ENCODE measurements around the gene NTNG1. TPM values are rescaled to one million over a fixed set of nuclear protein-coding genes. Genes with fewer than 3 reads are reported as not detected.

NTNG1 gene
- total and polyA plus RNA-seq, 12 donors: 0.13 to 4.6 (median 2.8) TPM; not detected in 2

- no peak for TF ChIP-seq POLR2A (IDR thresholded peaks at IDR 0.05)
- no peak for TF ChIP-seq CTCF (IDR thresholded peaks at IDR 0.05)
- no peaks in the 10 kb centered on the region for H3K36me3 ChIP-seq (replicated peaks in 1 of 2)
- H3K4me3 ChIP-seq: no peak overlapping the region
- no peaks in the 10 kb centered on the region for H3K4me1 ChIP-seq (replicated peaks in 1 of 2)
- no peaks in the 10 kb centered on the region for H3K27me3 ChIP-seq
- H3K9me3 ChIP-seq (replicated peaks in 1 of 3): no peaks in the 10 kb centered on the region
- no peak overlapping the region for H3K27ac ChIP-seq
- DNase-seq: no peak
- intact Hi-C loops (cut with DNase I): no loop called here
- 50 to 60% (median 59%) methylated on average over 3 of the region's 3 CpGs for WGBS, 4 donors
Observed at GRCh38 chr1:107339775-107340174, 198.9 kb downstream of the NTNG1 start.

- no peaks in the 10 kb centered on the region for H3K36me3 ChIP-seq (replicated peaks in 1 of 2)
- H3K9me3 ChIP-seq (replicated peaks in 1 of 3): no peaks in the 10 kb centered on the region
- no peaks in the 10 kb centered on the region for H3K4me1 ChIP-seq (replicated peaks in 1 of 2)
- no peaks in the 10 kb centered on the region for H3K27me3 ChIP-seq
- intact Hi-C loops (cut with DNase I): no loop called here
- no peak for DNase-seq
- H3K27ac ChIP-seq: no peak overlapping the region
- no peak for TF ChIP-seq POLR2A (IDR thresholded peaks at IDR 0.05)
- no peak for TF ChIP-seq CTCF (IDR thresholded peaks at IDR 0.05)
- no peak overlapping the region for H3K4me3 ChIP-seq
Observed at GRCh38 chr1:107342316-107342715, 201.5 kb downstream of the NTNG1 start.

DNA sequence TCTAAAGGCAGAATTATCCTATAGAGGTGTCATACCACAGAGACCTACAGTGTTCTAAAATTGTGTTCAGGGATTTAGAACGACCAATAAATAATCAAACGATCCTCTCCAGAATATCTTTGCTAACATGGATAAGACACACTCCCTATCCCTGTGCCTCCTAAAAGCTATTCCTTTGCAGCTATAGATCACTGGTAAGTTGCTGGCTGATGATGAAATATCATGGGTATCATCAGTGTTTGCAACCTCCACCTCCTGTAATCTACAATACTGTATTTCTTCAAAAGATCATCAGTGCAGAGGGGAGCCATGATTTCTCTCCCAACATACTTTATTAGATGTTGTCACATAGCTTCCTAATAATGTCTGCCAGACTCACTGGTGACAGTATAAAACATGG, 201.9 kb downstream of the NTNG1 start:
- TF ChIP-seq POLR2A (IDR thresholded peaks at IDR 0.05) (no peak), CTCF (IDR thresholded peaks at IDR 0.05) (no peak)
- no peak overlapping the region for H3K4me3 ChIP-seq
- H3K4me1 ChIP-seq (replicated peaks in 1 of 2): no peaks in the 10 kb centered on the region
- H3K27ac ChIP-seq: no peak overlapping the region
- H3K9me3 ChIP-seq (replicated peaks in 1 of 3): no peaks in the 10 kb centered on the region
- no peak for DNase-seq
- intact Hi-C loops (cut with DNase I): no loop called here
- H3K27me3 ChIP-seq: no peaks in the 10 kb centered on the region
- H3K36me3 ChIP-seq (replicated peaks in 1 of 2): no peaks in the 10 kb centered on the region
- 57 to 85% (median 78%) methylated on average over 2 of the region's 2 CpGs for WGBS, 4 donors

- WGBS, 4 donors: 65 to 82% (median 80%) methylated on average over 5 of the region's 5 CpGs
Observed at GRCh38 chr1:107343601-107344000, 202.8 kb downstream of the NTNG1 start.

More at GRCh38 chr1:107343601-107344000, 202.8 kb downstream of the NTNG1 start:
- Histone ChIP-seq H3K4me3 (no peak overlapping the region), H3K4me1 (replicated peaks in 1 of 2) (no peaks in the 10 kb centered on the region), H3K36me3 (replicated peaks in 1 of 2) (no peaks in the 10 kb centered on the region), H3K9me3 (replicated peaks in 1 of 3) (no peaks in the 10 kb centered on the region), H3K27me3 (no peaks in the 10 kb centered on the region), H3K27ac (no peak overlapping the region)
- intact Hi-C loops (cut with DNase I): no loop called here
- no peak for TF ChIP-seq CTCF (IDR thresholded peaks at IDR 0.05)
- TF ChIP-seq POLR2A (IDR thresholded peaks at IDR 0.05): no peak
- no peak for DNase-seq
